Measurements from ENCODE around the gene UBB.

The UBB gene

DNA sequence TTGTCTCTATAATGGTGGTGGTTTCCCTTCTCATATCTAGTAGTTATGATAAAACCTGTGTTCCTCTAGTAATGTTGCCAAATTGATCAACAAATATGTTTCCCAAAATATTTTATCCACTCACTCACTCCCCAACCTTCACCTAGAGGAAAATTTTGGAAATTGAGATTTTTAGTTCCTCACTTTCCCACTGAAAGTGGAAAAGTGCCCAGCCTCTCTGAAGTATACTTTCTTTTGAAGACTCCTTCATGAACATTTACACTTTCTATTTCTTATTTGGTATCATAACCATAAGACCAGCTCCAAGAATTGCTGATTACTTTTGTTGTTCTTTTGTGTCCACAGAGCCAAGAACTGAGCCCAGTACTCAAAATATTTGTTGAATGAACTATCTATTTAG is 22.5 kb upstream of the UBB start:
- no peak for TF ChIP-seq FOXM1 (IDR thresholded peaks at IDR 0.05; ENCODE audit: borderline replicate concordance, low read depth)
- no peak for TF ChIP-seq TCF12 (IDR thresholded peaks at IDR 0.05; ENCODE audit: low read depth)
- no peak for TF ChIP-seq TEAD4 (IDR thresholded peaks at IDR 0.05)
- TF ChIP-seq, protein P1, sequence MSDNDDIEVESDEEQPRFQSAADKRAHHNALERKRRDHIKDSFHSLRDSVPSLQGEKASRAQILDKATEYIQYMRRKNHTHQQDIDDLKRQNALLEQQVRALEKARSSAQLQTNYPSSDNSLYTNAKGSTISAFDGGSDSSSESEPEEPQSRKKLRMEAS (IDR thresholded peaks at IDR 0.05) = no peak
- no peak for TF ChIP-seq RAD21 (IDR thresholded peaks at IDR 0.05; ENCODE audit: low read depth)
- no peak for TF ChIP-seq YY1 (IDR thresholded peaks at IDR 0.05; ENCODE audit: low read depth)
- no peak for TF ChIP-seq EP300 (IDR thresholded peaks at IDR 0.05; ENCODE audit: borderline replicate concordance)
- TF ChIP-seq CEBPB (IDR thresholded peaks at IDR 0.05) = no peak
- TF ChIP-seq, protein P2, sequence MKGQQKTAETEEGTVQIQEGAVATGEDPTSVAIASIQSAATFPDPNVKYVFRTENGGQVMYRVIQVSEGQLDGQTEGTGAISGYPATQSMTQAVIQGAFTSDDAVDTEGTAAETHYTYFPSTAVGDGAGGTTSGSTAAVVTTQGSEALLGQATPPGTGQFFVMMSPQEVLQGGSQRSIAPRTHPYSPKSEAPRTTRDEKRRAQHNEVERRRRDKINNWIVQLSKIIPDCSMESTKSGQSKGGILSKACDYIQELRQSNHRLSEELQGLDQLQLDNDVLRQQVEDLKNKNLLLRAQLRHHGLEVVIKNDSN (IDR thresholded peaks at IDR 0.05) = no peak
- TF ChIP-seq TAF1 (IDR thresholded peaks at IDR 0.05; ENCODE audit: low read depth) = no peak

DNA sequence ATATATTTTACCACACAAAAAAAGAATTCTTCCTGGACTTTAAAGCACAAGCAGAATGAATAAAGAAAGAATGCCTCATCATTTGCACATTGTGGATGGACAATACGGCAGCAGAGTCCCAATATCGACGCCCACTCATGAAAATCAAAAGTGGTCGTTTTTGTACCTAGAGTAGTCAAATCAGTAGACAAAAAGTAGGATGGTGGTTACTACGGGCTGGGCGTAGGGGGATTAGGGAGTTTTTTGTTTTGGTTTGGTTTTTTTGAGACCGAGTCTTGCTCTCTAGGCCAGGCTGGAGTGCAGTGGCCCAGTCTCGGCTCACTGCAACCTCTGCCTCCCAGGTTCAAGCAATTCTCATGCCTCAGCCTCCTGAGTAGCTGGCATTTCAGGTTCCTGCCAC is 19.0 kb upstream of the UBB start:
- TF ChIP-seq FOXM1 (IDR thresholded peaks at IDR 0.05; ENCODE audit: borderline replicate concordance, low read depth) = no peak
- no peak for TF ChIP-seq EGR1 (IDR thresholded peaks at IDR 0.05)
- no peak for TF ChIP-seq YY1 (IDR thresholded peaks at IDR 0.05; ENCODE audit: low read depth)
- TF ChIP-seq, protein P2 (IDR thresholded peaks at IDR 0.05) = no peak
- TF ChIP-seq, protein P1 (IDR thresholded peaks at IDR 0.05) = no peak
- TF ChIP-seq NFIC (IDR thresholded peaks at IDR 0.05) = no peak
- no peak for TF ChIP-seq CREB1 (IDR thresholded peaks at IDR 0.05; ENCODE audit: low read depth)
- no peak for TF ChIP-seq CEBPB (IDR thresholded peaks at IDR 0.05)
- no peak for TF ChIP-seq TCF12 (IDR thresholded peaks at IDR 0.05; ENCODE audit: low read depth)
- TF ChIP-seq TAF1 (IDR thresholded peaks at IDR 0.05; ENCODE audit: low read depth) = no peak
- TF ChIP-seq EP300 (IDR thresholded peaks at IDR 0.05; ENCODE audit: borderline replicate concordance) = no peak

DNA sequence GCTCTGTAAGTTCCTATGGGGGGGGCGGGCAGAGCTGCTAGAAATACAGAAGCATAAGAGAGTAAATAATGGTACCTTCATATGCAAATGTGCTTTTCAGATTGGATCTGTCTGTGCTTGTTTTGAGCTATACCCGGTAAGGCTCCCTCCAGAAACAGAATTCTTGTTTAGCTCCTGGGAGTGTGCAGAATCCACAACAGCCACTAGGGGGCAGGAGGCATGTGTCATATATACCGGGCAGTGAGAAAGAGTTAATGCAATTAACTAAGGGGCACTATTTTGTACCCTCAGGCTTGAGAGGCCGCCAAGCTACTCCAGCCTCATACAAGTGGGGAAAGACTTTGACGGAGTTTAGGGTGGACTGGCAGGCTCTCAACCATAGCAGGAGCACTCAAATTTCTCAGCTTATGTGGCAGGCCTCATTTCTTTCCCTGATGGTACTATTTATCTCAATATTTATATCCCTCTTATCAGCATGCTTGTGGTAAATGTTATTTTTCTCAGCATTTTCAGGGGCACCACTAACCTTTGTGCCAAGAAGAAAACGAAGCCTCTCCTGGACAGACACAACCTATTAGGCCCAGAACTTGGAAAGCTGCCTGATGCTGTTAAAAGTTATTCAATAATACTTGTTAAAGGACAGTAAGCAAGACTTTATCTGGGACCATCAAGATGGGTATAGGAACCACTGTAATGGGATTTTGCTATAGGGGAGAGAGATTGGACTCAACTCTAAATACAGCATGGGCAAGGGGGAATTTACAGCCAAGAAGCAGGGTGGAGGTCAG is 16.9 kb upstream of the UBB start:
- TF ChIP-seq, protein P2 (IDR thresholded peaks at IDR 0.05) = no peak
- peak; percentile 76 for TF ChIP-seq RAD21 (IDR thresholded peaks at IDR 0.05; ENCODE audit: low read depth)

GRCh38 chr17:16364625-16365024 is 16.3 kb upstream of the UBB start:
- TF ChIP-seq YY1 (IDR thresholded peaks at IDR 0.05; ENCODE audit: low read depth) = no peak
- TF ChIP-seq RAD21 (IDR thresholded peaks at IDR 0.05; ENCODE audit: low read depth) = no peak
- no peak for TF ChIP-seq REST (IDR thresholded peaks at IDR 0.05; ENCODE audit: low read depth)
- TF ChIP-seq, protein P1 (IDR thresholded peaks at IDR 0.05) = no peak
- TF ChIP-seq TAF1 (IDR thresholded peaks at IDR 0.05; ENCODE audit: low read depth) = no peak
- TF ChIP-seq ZBTB7A (IDR thresholded peaks at IDR 0.05; ENCODE audit: low read depth) = no peak
- TF ChIP-seq FOXM1 (IDR thresholded peaks at IDR 0.05; ENCODE audit: borderline replicate concordance, low read depth) = no peak
- no peak for TF ChIP-seq EP300 (IDR thresholded peaks at IDR 0.05; ENCODE audit: borderline replicate concordance)
- TF ChIP-seq, protein P2 (IDR thresholded peaks at IDR 0.05) = no peak
- TF ChIP-seq TCF12 (IDR thresholded peaks at IDR 0.05; ENCODE audit: low read depth) = no peak
- no peak for TF ChIP-seq CEBPB (IDR thresholded peaks at IDR 0.05)

DNA sequence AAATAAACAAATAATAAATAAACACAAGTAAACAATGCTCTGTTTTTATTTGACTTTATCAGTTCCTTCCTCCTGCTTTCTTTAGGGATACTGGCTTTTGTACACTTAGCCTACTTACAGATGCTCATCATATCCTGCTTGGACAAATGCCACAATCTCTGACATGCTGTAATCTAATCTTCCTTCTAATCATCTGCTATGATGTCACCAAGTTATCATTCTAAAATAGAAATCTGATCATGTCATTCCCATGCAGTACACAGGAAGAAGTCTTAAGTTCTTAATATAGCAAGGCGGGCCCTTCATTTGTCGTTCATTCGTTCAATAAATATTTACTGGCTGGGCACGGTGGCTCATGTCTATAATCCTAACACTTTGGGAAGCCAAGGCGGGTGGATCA is 9.1 kb upstream of the UBB start:
- TF ChIP-seq EP300 (IDR thresholded peaks at IDR 0.05; ENCODE audit: borderline replicate concordance) (no peak), FOXM1 (IDR thresholded peaks at IDR 0.05; ENCODE audit: borderline replicate concordance, low read depth) (no peak), TEAD4 (IDR thresholded peaks at IDR 0.05) (no peak), ZBTB7A (IDR thresholded peaks at IDR 0.05; ENCODE audit: low read depth) (no peak)
- TF ChIP-seq, protein P1 (IDR thresholded peaks at IDR 0.05) = no peak
- TF ChIP-seq, protein P2 (IDR thresholded peaks at IDR 0.05) = no peak

Measured in Ishikawa (cell line).